Measurements from ENCODE around the gene AK8. TPM values are rescaled to one million over a fixed set of nuclear protein-coding genes. Genes with fewer than 3 reads are reported as not detected.

The AK8 gene
- total RNA-seq, 1 donor from 2014 or later: 0.13 TPM

DNA sequence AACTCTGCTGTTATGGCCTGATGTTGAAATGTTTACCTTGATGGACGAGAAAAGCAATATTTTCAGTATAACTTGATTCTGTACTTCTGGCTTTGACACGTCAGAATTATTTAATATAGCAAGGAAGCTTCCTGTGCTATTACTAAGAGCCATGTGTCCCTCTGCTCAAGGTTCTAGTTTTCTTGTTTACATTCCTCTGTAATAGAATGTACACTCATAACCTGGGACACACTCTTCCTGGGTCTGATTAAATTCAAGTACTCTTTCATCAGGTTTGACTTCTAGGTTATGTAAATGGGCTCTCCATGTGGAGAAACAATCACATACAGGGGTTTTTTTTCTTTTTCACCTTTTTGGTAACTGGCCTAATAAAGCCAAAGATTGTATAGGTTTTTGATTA, 174.7 kb downstream of the AK8 start:
- DNase-seq (ENCODE audit: low spot score): no peak
- intact Hi-C loops (cut with DNase I): no loop called here

GRCh38 chr9:132702254-132702653, 175.8 kb downstream of the AK8 start:
- no peak for DNase-seq (ENCODE audit: low spot score)
- intact Hi-C loops (cut with DNase I): no loop called here

GRCh38 chr9:132699956-132700355, 178.1 kb downstream of the AK8 start:
- DNase-seq (ENCODE audit: low spot score): no peak
- intact Hi-C loops (cut with DNase I): no loop called here

- intact Hi-C loops (cut with DNase I): no loop called here
- no peak for DNase-seq (ENCODE audit: low spot score)
Observed at GRCh38 chr9:132698989-132699388, 179.1 kb downstream of the AK8 start.

GRCh38 chr9:132697230-132697629, 180.9 kb downstream of the AK8 start:
- no peak for DNase-seq (ENCODE audit: low spot score)
- intact Hi-C loops (cut with DNase I): no loop called here

DNA sequence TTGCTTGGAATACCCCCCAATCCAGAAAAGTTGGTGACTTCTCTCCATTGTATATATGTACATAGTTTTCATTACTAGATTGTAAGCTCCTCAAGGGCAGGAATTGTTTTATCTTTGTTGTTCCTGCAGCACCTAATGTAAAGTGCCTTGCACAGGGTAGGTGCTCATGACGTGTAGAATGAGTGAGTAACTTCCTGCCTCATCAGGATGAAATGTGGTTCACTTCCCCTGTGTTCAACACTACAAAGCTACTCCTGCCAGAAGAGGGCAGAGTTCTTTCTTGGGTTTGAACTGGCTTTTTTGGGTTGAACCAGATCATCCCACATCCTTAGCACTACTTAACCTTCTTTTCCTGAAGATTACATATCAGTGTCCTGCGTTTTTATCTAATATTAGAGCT, 183.9 kb downstream of the AK8 start:
- intact Hi-C loops (cut with DNase I): no loop called here
- no peak for DNase-seq (ENCODE audit: low spot score)

DNA sequence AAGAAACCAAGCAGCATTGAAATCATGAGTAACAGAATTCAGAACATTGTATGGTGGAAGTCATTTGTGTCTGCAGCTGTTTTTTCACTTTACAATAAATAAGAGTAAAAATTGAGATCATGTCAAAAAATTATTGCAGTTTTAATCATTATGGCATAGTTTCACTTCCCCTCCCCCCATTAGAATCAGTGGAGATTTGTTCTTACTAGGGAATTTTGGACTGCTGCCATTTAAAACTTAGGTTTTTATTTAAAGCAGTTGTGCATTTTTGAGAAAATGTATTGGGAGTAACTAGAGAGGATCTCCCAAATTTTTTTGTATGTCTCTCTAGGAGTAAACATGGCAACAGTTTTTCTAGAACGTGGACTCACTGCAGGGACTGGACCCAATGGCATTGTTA, 187.4 kb downstream of the AK8 start:
- no peak for DNase-seq (ENCODE audit: low spot score)
- intact Hi-C loops (cut with DNase I): no loop called here

DNA sequence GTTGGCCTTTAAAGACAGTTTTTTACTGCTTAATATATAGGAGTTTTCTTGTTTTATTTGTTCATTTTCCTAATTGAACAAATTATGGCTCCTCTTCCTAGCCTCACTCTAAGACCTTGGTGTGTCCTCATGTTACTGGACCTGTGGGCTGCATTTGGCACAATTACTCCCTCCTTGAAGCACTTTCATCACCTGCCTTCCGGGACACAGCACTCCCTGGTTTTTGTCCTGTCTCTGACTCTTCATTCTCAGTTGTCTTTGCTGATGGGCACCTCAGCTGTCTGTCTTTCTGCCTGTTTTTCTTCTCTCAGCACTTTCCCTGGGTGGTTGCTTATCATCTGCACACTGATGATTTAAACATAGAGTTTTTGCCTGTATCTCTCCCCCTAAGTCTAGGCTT, 194.2 kb downstream of the AK8 start:
- no peak for DNase-seq (ENCODE audit: low spot score)

GRCh38 chr9:132681561-132681960, 196.5 kb downstream of the AK8 start:
- DNase-seq (ENCODE audit: low spot score): no peak
- intact Hi-C loops (cut with DNase I): no loop called here

More for the DNA sequence above, 194.2 kb downstream of the AK8 start:
- intact Hi-C loops (cut with DNase I): no loop called here

GRCh38 chr9:132679946-132680625, 198.0 kb downstream of the AK8 start:
- DNase-seq (ENCODE audit: low spot score): no peak
- intact Hi-C loops (cut with DNase I): loop anchor here (10.0 kb wide), 1 partner anchor 275 kb away; the partner anchor contains the start of gene TTF1

DNA sequence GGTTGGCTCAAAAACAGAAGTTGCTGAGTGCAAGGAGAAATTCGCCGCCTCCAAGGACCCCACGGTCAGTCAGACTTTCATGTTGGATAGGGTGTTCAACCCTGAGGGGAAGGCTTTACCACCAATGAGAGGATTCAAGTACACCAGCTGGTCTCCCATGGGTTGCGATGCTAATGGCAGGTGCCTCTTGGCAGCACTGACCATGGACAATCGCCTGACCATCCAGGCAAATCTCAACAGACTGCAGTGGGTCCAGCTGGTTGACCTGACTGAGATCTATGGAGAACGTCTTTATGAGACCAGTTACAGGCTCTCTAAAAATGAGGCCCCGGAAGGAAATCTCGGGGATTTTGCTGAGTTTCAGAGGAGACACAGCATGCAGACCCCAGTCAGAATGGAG, 200.1 kb downstream of the AK8 start:
- intact Hi-C loops (cut with DNase I): loop anchor here (10.0 kb wide), 1 partner anchor 273 kb away; the partner anchor contains the start of gene TTF1

More for the DNA sequence above, 200.1 kb downstream of the AK8 start:
- no peak for DNase-seq (ENCODE audit: low spot score)

Other genes starting within 250 kb of the AK8 start
- gene DDX31, start 208.3 kb downstream of the AK8 start, total RNA-seq: 5.7 TPM
- 8.5 TPM for gene GTF3C4, start 207.8 kb downstream of the AK8 start, total RNA-seq
- 5.4 TPM for gene SPACA9, start 614 bp upstream of the AK8 start, total RNA-seq
- gene TSC1, start 66.3 kb upstream of the AK8 start, total RNA-seq: 52.7 TPM
- gene GFI1B, start 100.4 kb upstream of the AK8 start, total RNA-seq: not detected
- gene GTF3C5, start 152.7 kb upstream of the AK8 start, total RNA-seq: 27.6 TPM
- 0.59 TPM for gene CEL, start 183.7 kb upstream of the AK8 start, total RNA-seq
- 23.9 TPM for gene RALGDS, start 243.0 kb upstream of the AK8 start, total RNA-seq

Data from cardiac septum (tissue), 1 donor.